Type B pancreatic cell (in vitro differentiated cells): Measurements from ENCODE around the gene CCSAP. TPM values are rescaled to one million over a fixed set of nuclear protein-coding genes. Genes with fewer than 3 reads are reported as not detected.
A peak's percentile ranks its signal among the peaks of the same experiment; 100 is the strongest.

Source experiments
- DNase-seq: peaks from one replicate; pipeline ENCODE4 v3.0.0; 2021; ENCODE audit warnings: mixed read lengths; ENCODE audit not compliant: unreplicated experiment; ENCODE audit errors: extremely low spot score
- H3K27ac Mint-ChIP-seq: 2 replicates; pipeline ENCODE4 v1.8.0; 2021; ENCODE audit warnings: mild to moderate bottlenecking, mixed read lengths
- H3K27me3 Mint-ChIP-seq: 2 replicates; pipeline ENCODE4 v1.8.0; 2021; ENCODE audit warnings: mixed read lengths
- H3K36me3 Mint-ChIP-seq: 2 replicates; pipeline ENCODE4 v1.8.0; 2021; ENCODE audit warnings: mixed read lengths
- H3K4me1 Mint-ChIP-seq: one replicate; pipeline ENCODE4 v1.8.0; 2021; ENCODE audit warnings: mixed read lengths; ENCODE audit not compliant: unreplicated experiment
- H3K4me3 Mint-ChIP-seq: 2 replicates; pipeline ENCODE4 v1.8.0; 2021; ENCODE audit warnings: mild to moderate bottlenecking, mixed read lengths
- H3K9me3 Mint-ChIP-seq: 2 replicates; pipeline ENCODE4 v1.8.0; 2021; ENCODE audit warnings: mixed read lengths
- total RNA-seq: library from RNA; stranded (reverse); gene quantifications from 2 replicates; pipeline ENCODE4 v1.2.1, GENCODE V29; 2021; ENCODE audit warnings: low replicate concordance
- TF ChIP-seq, protein P1 (sequence below): fragments of 200-600 bp; sonication (generic); conservative IDR thresholded peaks from 2 replicates; pipeline ENCODE4 v1.5.0; 2021; ENCODE audit warnings: antibody characterized with exemption, mild to moderate bottlenecking

Gene CCSAP
- total RNA-seq, 1 donor from 2014 or later = 9.6 TPM

DNA sequence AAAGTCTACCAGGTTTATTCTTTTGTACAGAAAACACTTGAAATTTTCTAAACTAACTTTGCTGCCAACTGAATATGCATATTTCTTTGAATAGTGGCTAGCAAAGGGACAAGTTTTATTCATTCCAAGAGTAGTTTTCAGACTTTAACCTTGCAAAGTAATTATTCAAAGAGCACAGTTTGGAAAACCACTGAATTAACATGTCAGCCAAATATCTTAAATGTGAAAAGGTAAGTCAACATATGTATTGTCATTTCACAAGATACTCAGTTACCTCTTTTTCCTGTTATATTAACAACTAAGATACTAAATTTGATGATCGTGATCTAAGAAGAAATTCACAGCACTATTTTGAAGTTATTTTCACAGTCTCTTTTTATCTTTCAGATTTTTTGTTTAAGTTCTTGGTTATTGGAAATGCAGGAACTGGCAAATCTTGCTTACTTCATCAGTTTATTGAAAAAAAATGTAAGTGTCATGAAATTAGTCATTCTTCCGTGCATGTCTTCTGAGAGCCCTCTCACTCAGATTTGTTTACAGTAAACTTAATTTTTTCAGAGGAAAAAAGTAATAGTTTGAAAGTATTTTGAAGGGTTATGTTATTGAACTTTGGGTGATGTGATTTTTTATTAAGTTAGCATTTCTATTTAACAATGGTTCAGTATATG is 56.6 kb downstream of the CCSAP start:
- H3K27me3 Mint-ChIP-seq = no peaks in the 10 kb centered on the region
- peaks cover 31% of the 10 kb centered on the region for H3K36me3 Mint-ChIP-seq
- H3K27ac Mint-ChIP-seq = peak overlapping the region; percentile 39
- peaks cover 26% of the 10 kb centered on the region for H3K4me1 Mint-ChIP-seq
- no peak for DNase-seq
- peaks cover 16% of the 10 kb centered on the region for H3K9me3 Mint-ChIP-seq
- H3K4me3 Mint-ChIP-seq = no peak overlapping the region
- TF ChIP-seq, protein P1, sequence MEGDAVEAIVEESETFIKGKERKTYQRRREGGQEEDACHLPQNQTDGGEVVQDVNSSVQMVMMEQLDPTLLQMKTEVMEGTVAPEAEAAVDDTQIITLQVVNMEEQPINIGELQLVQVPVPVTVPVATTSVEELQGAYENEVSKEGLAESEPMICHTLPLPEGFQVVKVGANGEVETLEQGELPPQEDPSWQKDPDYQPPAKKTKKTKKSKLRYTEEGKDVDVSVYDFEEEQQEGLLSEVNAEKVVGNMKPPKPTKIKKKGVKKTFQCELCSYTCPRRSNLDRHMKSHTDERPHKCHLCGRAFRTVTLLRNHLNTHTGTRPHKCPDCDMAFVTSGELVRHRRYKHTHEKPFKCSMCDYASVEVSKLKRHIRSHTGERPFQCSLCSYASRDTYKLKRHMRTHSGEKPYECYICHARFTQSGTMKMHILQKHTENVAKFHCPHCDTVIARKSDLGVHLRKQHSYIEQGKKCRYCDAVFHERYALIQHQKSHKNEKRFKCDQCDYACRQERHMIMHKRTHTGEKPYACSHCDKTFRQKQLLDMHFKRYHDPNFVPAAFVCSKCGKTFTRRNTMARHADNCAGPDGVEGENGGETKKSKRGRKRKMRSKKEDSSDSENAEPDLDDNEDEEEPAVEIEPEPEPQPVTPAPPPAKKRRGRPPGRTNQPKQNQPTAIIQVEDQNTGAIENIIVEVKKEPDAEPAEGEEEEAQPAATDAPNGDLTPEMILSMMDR = no peak

DNA sequence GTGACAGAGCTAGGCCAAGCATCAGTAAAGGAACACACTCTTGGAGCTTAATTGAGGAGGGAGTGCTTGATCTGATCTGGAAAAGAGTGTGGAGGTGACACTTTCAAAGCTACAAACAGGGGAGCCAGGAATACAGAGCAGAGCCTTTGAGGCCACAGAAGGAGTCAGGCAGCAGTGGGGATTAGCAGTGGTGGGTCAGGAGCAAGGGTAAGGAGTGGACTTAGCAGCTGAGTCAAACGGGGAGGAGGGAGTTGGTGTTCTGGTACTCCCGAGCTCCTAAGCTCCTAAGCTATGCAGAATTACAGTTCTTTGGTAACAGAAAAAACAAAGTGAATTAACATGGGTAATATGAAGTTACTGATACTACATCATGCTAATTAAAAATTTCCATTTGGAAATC is 57.4 kb downstream of the CCSAP start:
- DNase-seq = no peak
- H3K27me3 Mint-ChIP-seq = no peaks in the 10 kb centered on the region
- peaks cover 27% of the 10 kb centered on the region for H3K36me3 Mint-ChIP-seq
- H3K27ac Mint-ChIP-seq = no peak overlapping the region
- H3K9me3 Mint-ChIP-seq = peaks cover 11% of the 10 kb centered on the region
- no peak overlapping the region for H3K4me3 Mint-ChIP-seq
- TF ChIP-seq, protein P1 = no peak
- peaks cover 29% of the 10 kb centered on the region for H3K4me1 Mint-ChIP-seq

- Mint-ChIP-seq H3K27me3 (no peaks in the 10 kb centered on the region), H3K27ac (no peak overlapping the region), H3K36me3 (peaks cover 24% of the 10 kb centered on the region), H3K4me1 (peaks cover 33% of the 10 kb centered on the region), H3K4me3 (no peak overlapping the region), H3K9me3 (peaks cover 11% of the 10 kb centered on the region)
- TF ChIP-seq, protein P1 = no peak
- DNase-seq = no peak
Observed at GRCh38 chr1:229284887-229285286, 58.0 kb downstream of the CCSAP start.

DNA sequence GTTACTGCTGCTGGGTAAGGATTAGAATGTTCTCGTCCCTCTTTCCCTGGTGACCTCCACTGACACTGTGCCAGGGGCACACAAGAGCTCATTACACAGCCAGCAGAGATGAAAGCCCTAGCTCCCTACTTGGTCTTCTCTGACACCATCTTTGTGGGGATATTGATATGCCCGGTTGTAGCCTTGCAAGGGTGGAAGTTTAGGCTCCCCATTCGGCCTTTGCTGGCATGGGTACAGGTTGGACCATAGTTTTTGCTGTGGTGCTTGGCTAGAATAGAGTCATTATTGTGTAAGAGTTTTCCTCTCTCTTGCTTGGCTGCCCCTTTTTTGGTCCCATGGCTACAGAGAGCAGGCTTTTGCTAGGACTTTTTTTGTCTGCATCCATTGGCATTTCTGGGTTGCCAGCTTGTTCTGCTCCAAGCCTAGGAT is 59.6 kb downstream of the CCSAP start:
- TF ChIP-seq, protein P1 = no peak
- H3K27me3 Mint-ChIP-seq = no peaks in the 10 kb centered on the region
- no peak overlapping the region for H3K27ac Mint-ChIP-seq
- peaks cover 22% of the 10 kb centered on the region for H3K36me3 Mint-ChIP-seq
- DNase-seq = no peak
- peaks cover 11% of the 10 kb centered on the region for H3K9me3 Mint-ChIP-seq
- H3K4me1 Mint-ChIP-seq = peaks cover 33% of the 10 kb centered on the region
- no peak overlapping the region for H3K4me3 Mint-ChIP-seq

DNA sequence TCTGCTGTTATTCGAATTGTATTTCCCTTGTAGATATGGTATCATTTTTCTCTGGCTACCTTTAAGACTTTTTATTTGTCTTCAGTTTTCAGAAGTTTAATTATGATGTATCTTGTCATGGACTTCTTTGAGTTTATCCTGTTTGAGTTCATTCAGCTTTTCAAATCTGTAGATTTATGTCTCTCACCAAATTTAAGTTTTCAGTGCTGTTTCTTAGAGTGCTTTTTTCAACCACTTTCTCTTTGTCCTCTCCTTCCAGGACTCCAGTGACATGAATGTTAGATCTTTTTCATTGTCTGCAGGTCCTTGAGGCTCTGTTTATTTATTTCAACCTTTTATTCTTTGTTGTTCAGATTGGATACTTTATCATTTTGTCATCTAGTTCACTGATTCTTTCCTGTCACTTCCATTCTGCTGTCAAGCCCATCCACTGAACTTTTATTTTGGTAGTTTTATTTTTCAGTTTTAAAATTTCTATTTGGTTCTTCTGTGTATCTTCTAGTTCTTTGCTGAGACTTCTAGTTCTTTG is 60.5 kb downstream of the CCSAP start:
- no peaks in the 10 kb centered on the region for H3K27me3 Mint-ChIP-seq
- H3K9me3 Mint-ChIP-seq = peaks cover 11% of the 10 kb centered on the region
- no peak for DNase-seq
- H3K36me3 Mint-ChIP-seq = peaks cover 18% of the 10 kb centered on the region
- TF ChIP-seq, protein P1 = no peak
- H3K4me3 Mint-ChIP-seq = no peak overlapping the region
- H3K4me1 Mint-ChIP-seq = peaks cover 29% of the 10 kb centered on the region
- peak overlapping the region; percentile 54 for H3K27ac Mint-ChIP-seq
